Activated CD4-positive, alpha-beta memory T cell treated with anti-CD3 and anti-CD28 coated beads for 36 hours (primary cell): ENCODE measurements around the gene ATP6V0E1. TPM values are rescaled to one million over a fixed set of nuclear protein-coding genes. Genes with fewer than 3 reads are reported as not detected.
A peak's percentile ranks its signal among the peaks of the same experiment; 100 is the strongest.
"Not testable (repeated sequence)": the region's sequence is repeated elsewhere in the genome, so short reads cannot be mapped to it uniquely, and the experiment has no call there.

Experiments
- CTCF ChIA-PET: fragments of 350-600 bp; sonication (Branson Sonifier 250); formaldehyde crosslinking; loops from one replicate; lab custom pipeline; 2021; ENCODE audit warnings: antibody characterized with exemption, inconsistent platforms; lab: Charles Lee
- POLR2A ChIA-PET: fragments of 350-600 bp; sonication (Branson Sonifier 250); formaldehyde crosslinking; loops from one replicate; lab custom pipeline; 2021; ENCODE audit warnings: antibody characterized with exemption; lab: Charles Lee
- DNase-seq: peaks from one replicate; pipeline ENCODE4 v3.0.0-alpha.2; 2020
- H3K27ac Mint-ChIP-seq: one replicate; pipeline ENCODE4 v1.8.0; 2021; ENCODE audit warnings: mixed read lengths
- H3K27me3 Mint-ChIP-seq: one replicate; pipeline ENCODE4 v1.8.0; 2021; ENCODE audit warnings: mixed read lengths
- H3K36me3 Mint-ChIP-seq: one replicate; pipeline ENCODE4 v1.8.0; 2021; ENCODE audit warnings: mixed read lengths
- H3K4me1 Mint-ChIP-seq: one replicate; pipeline ENCODE4 v1.8.0; 2021; ENCODE audit warnings: low read depth, mixed read lengths
- H3K4me3 Mint-ChIP-seq: one replicate; pipeline ENCODE4 v1.8.0; 2021; ENCODE audit warnings: mild to moderate bottlenecking, mixed read lengths
- H3K9me3 Mint-ChIP-seq: one replicate; pipeline ENCODE4 v1.8.0; 2021; ENCODE audit warnings: mixed read lengths
- intact Hi-C: fragments of 100-400 bp; cut with micrococcal nuclease; formaldehyde crosslinking; loops from one replicate; pipeline ENCODE4 v1.15.1; 2023
- total RNA-seq, 2 experiments: library from RNA; stranded (reverse); gene quantifications; one replicate each; pipeline ENCODE4 v1.2.3, GENCODE V29; 2021

The ATP6V0E1 gene
- total RNA-seq, 2 experiments from 2014 or later = 116 to 121 TPM

- H3K9me3 Mint-ChIP-seq = no peaks in the 10 kb centered on the region
- H3K27ac Mint-ChIP-seq = peak overlapping the region; percentile 97
- H3K4me1 Mint-ChIP-seq = peaks cover 38% of the 10 kb centered on the region
- H3K36me3 Mint-ChIP-seq = no peaks in the 10 kb centered on the region
- ChIA-PET CTCF (interaction anchor here (0.8 to 2.4 kb wide), 8 partner anchors 9 to 1667 kb away, joined by 3 to 25 read pairs (median 4); partner anchors contain the start of genes ATP6V0E1 and BNIP1), POLR2A (interaction anchor here (1.0 to 2.2 kb wide), 6 partner anchors 8 to 98 kb away, joined by 3 to 28 read pairs (median 4); partner anchors contain the start of genes ATP6V0E1 and RPL26L1)
- peak overlapping the region; percentile 97 for H3K4me3 Mint-ChIP-seq
- DNase-seq = no peak
- intact Hi-C loops = loop anchor here (1.0 to 5.0 kb wide), 12 partner anchors 9 to 1670 kb away; partner anchors contain the start of genes BNIP1, BOD1, CPEB4 and FBXW11
- no peaks in the 10 kb centered on the region for H3K27me3 Mint-ChIP-seq
These were observed 73.2 kb downstream of the ATP6V0E1 start for GRCh38 chr5:173056783-173057061.

GRCh38 chr5:173057062-173057924 lies 73.7 kb downstream of the ATP6V0E1 start:
- H3K4me1 Mint-ChIP-seq = peaks cover 44% of the 10 kb centered on the region
- H3K27me3 Mint-ChIP-seq = no peaks in the 10 kb centered on the region
- no peaks in the 10 kb centered on the region for H3K9me3 Mint-ChIP-seq
- POLR2A ChIA-PET = interaction anchor here (0.6 to 2.2 kb wide), 9 partner anchors 8 to 98 kb away, joined by 3 to 28 read pairs (median 4); partner anchors contain the start of genes ATP6V0E1 and RPL26L1
- H3K4me3 Mint-ChIP-seq = peak overlapping the region; percentile 97
- peak; percentile 100 for DNase-seq
- H3K27ac Mint-ChIP-seq = peak overlapping the region; percentile 97
- intact Hi-C loops = loop anchor here (1.0 to 5.0 kb wide), 12 partner anchors 8 to 1670 kb away; partner anchors contain the start of genes BNIP1, BOD1, CPEB4 and FBXW11
- H3K36me3 Mint-ChIP-seq = no peaks in the 10 kb centered on the region
- CTCF ChIA-PET = interaction anchor here (0.8 to 2.4 kb wide), 9 partner anchors 8 to 1668 kb away, joined by 3 to 25 read pairs (median 4); partner anchors contain the start of genes ATP6V0E1 and BNIP1

- peak overlapping the region; percentile 54 for H3K27ac Mint-ChIP-seq
- H3K9me3 Mint-ChIP-seq = no peaks in the 10 kb centered on the region
- H3K4me3 Mint-ChIP-seq = no peak overlapping the region
- intact Hi-C loops = no loop called here
- POLR2A ChIA-PET = interaction anchor here (0.5 to 1.3 kb wide), 2 partner anchors 78 to 274 kb away, joined by 4 to 5 read pairs; no protein-coding TSS in a partner anchor
- H3K36me3 Mint-ChIP-seq = no peaks in the 10 kb centered on the region
- H3K4me1 Mint-ChIP-seq = peaks cover 58% of the 10 kb centered on the region
- no peaks in the 10 kb centered on the region for H3K27me3 Mint-ChIP-seq
- DNase-seq = no peak
- CTCF ChIA-PET = interaction anchor here (1.9 kb wide), 1 partner anchor 78 kb away, joined by 8 read pairs; the partner anchor contains the start of gene ATP6V0E1
These were observed 78.6 kb downstream of the ATP6V0E1 start for GRCh38 chr5:173062141-173062540.

- H3K27me3 Mint-ChIP-seq = no peaks in the 10 kb centered on the region
- H3K36me3 Mint-ChIP-seq = peaks cover 2% of the 10 kb centered on the region
- H3K4me1 Mint-ChIP-seq = peaks cover 69% of the 10 kb centered on the region
- no peak for DNase-seq
- intact Hi-C loops = loop anchor here (1.0 to 2.0 kb wide), 3 partner anchors 8 to 80 kb away; partner anchors contain the start of gene BNIP1
- CTCF ChIA-PET = interaction anchor here (0.8 to 1.4 kb wide), 4 partner anchors 8 to 81 kb away, joined by 3 to 4 read pairs (median 4); no protein-coding TSS in a partner anchor
- H3K4me3 Mint-ChIP-seq = peak overlapping the region; percentile 61
- POLR2A ChIA-PET = interaction anchor here (1.0 to 1.8 kb wide), 3 partner anchors 8 to 82 kb away, joined by 3 to 6 read pairs (median 3); partner anchors contain the start of genes ATP6V0E1 and BNIP1
- H3K9me3 Mint-ChIP-seq = no peaks in the 10 kb centered on the region
- peak overlapping the region; percentile 85 for H3K27ac Mint-ChIP-seq
These were observed 81.6 kb downstream of the ATP6V0E1 start for GRCh38 chr5:173065155-173065554.

GRCh38 chr5:173069671-173070070 lies 86.1 kb downstream of the ATP6V0E1 start:
- DNase-seq = no peak
- CTCF ChIA-PET = interaction anchor here (1.3 kb wide), 1 partner anchor 86 kb away, joined by 4 read pairs; the partner anchor contains the start of gene ATP6V0E1
- Mint-ChIP-seq H3K27me3 (no peaks in the 10 kb centered on the region), H3K27ac (no peak overlapping the region), H3K9me3 (no peaks in the 10 kb centered on the region), H3K36me3 (peaks cover 2% of the 10 kb centered on the region), H3K4me1 (peaks cover 57% of the 10 kb centered on the region), H3K4me3 (no peak overlapping the region)
- intact Hi-C loops = no loop called here
- POLR2A ChIA-PET = no interaction called here

- Mint-ChIP-seq H3K4me1 (peaks cover 43% of the 10 kb centered on the region), H3K9me3 (no peaks in the 10 kb centered on the region), H3K27ac (no peak overlapping the region), H3K36me3 (peaks cover 2% of the 10 kb centered on the region), H3K4me3 (no peak overlapping the region), H3K27me3 (no peaks in the 10 kb centered on the region)
- no peak for DNase-seq
- intact Hi-C loops = no loop called here
- ChIA-PET POLR2A (no interaction called here), CTCF (no interaction called here)
These were observed 91.7 kb downstream of the ATP6V0E1 start for GRCh38 chr5:173075137-173075843.

GRCh38 chr5:173075970-173076369 lies 92.4 kb downstream of the ATP6V0E1 start:
- no peaks in the 10 kb centered on the region for H3K9me3 Mint-ChIP-seq
- H3K4me3 Mint-ChIP-seq = no peak overlapping the region
- no peak overlapping the region for H3K27ac Mint-ChIP-seq
- POLR2A ChIA-PET = no interaction called here
- peaks cover 45% of the 10 kb centered on the region for H3K4me1 Mint-ChIP-seq
- H3K36me3 Mint-ChIP-seq = peaks cover 2% of the 10 kb centered on the region
- DNase-seq = no peak
- intact Hi-C loops = no loop called here
- CTCF ChIA-PET = no interaction called here
- no peaks in the 10 kb centered on the region for H3K27me3 Mint-ChIP-seq

- POLR2A ChIA-PET, CTCF ChIA-PET: not testable (repeated sequence)
These were observed 92.9 kb downstream of the ATP6V0E1 start for GRCh38 chr5:173076471-173076870.

GRCh38 chr5:173078878-173079277 lies 95.3 kb downstream of the ATP6V0E1 start:
- H3K9me3 Mint-ChIP-seq = no peaks in the 10 kb centered on the region
- ChIA-PET POLR2A (no interaction called here), CTCF (interaction anchor here (1.3 kb wide), 1 partner anchor 95 kb away, joined by 4 read pairs; the partner anchor contains the start of gene ATP6V0E1)
- H3K27ac Mint-ChIP-seq = no peak overlapping the region
- no peak overlapping the region for H3K4me3 Mint-ChIP-seq
- intact Hi-C loops = no loop called here
- H3K36me3 Mint-ChIP-seq = peaks cover 5% of the 10 kb centered on the region
- DNase-seq = no peak
- H3K27me3 Mint-ChIP-seq = no peaks in the 10 kb centered on the region
- H3K4me1 Mint-ChIP-seq = peaks cover 35% of the 10 kb centered on the region

More at GRCh38 chr5:173076471-173076870, 92.9 kb downstream of the ATP6V0E1 start:
- H3K9me3 Mint-ChIP-seq, H3K4me3 Mint-ChIP-seq, H3K36me3 Mint-ChIP-seq, H3K27me3 Mint-ChIP-seq, H3K27ac Mint-ChIP-seq, intact Hi-C loops, DNase-seq: not testable (repeated sequence)
- H3K4me1 Mint-ChIP-seq = peaks cover 45% of the 10 kb centered on the region
